Activated T-cell treated with anti-CD3 and anti-CD28 coated beads, Interleukin-2, amount 50 U/mL, for 48 hours (primary cell): ENCODE data around the gene PGM5.
"Not testable (repeated sequence)": the region's sequence is repeated elsewhere in the genome, so short reads cannot be mapped to it uniquely, and the experiment has no call there.

ENCODE experiments used
- DNase-seq, 2 experiments: peaks; one replicate each; pipeline ENCODE4 v3.0.0-alpha.2; 2020

Gene PGM5

DNA sequence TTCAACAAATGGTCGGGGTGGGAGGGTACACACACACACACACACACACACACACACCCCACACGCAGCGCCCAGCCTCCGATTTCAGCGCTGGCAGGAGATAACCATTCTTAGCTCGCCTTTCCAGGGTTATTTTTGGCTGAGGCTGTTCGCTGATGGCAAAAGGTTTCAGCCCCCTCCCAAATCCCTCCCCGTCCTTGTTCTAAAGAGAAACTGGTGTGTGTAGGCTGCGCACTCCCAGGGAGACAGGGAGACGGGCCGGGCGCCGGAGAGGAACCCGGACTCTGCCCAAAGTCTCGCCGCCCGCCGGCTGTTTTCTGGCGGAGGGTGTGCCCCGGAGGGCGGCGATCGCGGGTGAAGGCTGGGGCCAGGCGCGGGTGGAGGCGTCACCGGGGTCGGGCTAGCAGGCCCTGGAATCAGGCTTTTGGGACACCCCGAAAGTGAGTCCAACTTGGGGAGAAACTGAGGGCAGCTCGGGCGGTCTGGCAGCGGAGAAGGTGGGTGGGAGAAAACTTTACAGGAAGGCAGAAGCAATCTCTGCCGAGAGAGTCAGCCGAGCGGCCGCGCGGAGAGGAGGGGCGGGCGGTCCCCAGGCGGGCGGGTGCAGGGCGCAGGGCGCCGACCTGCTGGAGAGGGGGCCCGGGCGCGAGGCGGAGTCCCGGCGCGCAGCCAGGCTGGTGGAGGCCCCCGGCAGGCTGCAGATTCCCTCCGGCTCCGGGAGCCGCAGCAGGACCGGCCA, at the start of gene PGM5:
Gene PGM5 (plus strand): TSS at position 232 of the 739 bp plus-strand sequence. CDS start 517 bp downstream, outside the sequence.
- DNase-seq = peak; percentile 24 to 32

GRCh38 chr9:68307127-68307526, 49.3 kb upstream of the PGM5 start:
- DNase-seq = not testable (repeated sequence)

- peak in 1 of 2 experiments; percentile 20 for DNase-seq
Observed at GRCh38 chr9:68307654-68308053, 48.8 kb upstream of the PGM5 start.

GRCh38 chr9:68311208-68311607, 45.2 kb upstream of the PGM5 start:
- DNase-seq = not testable (repeated sequence)

- DNase-seq = not testable (repeated sequence)
Observed at GRCh38 chr9:68318209-68318608, 38.2 kb upstream of the PGM5 start.

- not testable (repeated sequence) for DNase-seq
Observed at GRCh38 chr9:68323749-68324148, 32.7 kb upstream of the PGM5 start.

DNA sequence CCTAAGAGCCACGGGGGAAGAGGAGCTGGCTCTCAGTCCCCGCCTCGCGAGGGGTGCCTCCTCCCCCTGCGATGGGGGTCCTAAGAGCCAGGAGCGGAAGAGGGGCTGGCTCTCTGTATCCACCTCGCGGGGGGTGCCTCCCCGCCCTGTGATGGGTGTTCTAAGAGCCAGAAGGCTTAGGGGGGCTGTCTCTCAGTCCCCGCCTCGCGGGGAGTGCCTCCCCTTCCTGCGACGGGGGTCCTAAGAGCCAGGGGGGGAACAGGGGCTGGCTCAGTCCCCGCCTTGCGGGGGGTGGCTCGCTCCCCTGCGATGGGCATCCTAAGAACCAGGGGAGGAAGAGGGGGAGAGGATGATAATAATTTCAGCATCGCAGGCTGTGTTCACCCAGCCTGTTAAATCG, 31.9 kb upstream of the PGM5 start:
- not testable (repeated sequence) for DNase-seq

- DNase-seq = not testable (repeated sequence)
Observed at GRCh38 chr9:68329106-68329505, 27.3 kb upstream of the PGM5 start.

- not testable (repeated sequence) for DNase-seq
Observed at GRCh38 chr9:68330531-68331173, 25.8 kb upstream of the PGM5 start.

DNA sequence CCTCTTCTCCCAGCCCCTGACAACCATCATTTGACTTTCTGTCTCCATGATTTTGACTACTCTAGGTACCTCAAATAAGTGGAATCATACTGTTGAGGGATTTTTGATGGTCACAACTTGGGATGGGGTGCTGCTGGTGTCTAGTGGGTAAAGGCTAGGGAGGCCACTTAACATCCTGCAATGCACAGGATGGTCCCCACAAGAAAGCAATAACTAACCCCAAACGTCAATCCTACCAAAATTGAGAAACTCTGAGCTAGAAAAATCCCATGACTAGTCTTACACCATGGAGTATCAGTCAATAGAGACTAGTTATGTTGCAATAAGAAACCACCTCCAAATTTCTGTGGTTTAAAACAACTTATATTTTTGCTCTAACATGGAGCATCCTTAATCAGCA, 24.3 kb upstream of the PGM5 start:
- not testable (repeated sequence) for DNase-seq

DNA sequence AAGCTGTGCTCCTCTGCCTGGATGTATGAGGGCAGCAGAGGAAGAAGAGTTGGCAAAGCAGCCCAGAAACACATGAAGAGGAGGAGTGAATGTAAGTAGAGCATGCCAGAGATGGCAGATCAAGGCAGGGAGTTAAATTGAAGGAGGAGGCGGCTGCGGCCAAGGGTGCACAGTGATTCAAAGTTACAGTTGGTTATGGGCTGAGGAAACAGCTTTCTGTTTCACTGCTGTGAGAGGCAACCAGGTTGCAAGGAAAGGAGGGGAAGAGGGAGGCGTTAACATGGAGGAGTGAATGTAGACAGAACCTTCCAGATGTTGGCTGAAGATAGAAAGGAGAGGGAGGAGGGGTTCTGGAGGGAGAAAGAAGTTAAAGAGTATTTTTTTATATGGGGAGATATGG, 20.5 kb upstream of the PGM5 start:
- not testable (repeated sequence) for DNase-seq

DNA sequence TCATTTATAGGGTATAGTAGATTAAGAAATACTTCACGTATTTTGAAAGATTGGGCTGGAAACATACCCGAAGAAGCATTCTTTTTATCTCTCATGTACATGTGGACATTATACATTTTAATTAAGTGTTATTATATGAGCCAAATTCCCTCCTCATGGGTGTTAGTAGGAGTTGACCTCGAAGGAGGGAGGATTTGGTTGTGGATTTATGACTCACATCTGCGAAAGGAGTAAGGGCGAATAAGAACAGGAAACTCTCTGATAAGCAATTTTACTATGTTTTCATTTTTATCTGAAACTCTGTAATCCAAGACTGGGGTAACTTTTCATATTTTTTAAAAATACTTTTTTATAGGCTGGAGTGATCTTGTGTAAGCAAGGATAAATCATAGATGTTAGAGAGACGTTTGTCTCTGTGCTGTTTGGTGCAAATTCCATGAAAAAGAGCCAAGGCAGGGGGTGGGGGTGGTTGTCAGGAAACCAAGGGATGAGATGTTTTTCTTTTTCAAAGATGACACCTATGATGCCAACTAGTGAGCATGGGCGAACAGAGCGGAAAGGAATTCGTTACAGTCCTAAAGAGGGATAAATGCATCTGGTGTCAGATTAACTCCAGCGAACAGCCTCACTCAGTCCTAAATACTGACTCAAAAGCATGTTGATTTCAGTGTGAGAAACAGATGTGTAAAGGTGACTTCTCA, 19.6 kb upstream of the PGM5 start:
- not testable (repeated sequence) for DNase-seq

GRCh38 chr9:68338000-68338399, 18.4 kb upstream of the PGM5 start:
- DNase-seq = not testable (repeated sequence)

DNA sequence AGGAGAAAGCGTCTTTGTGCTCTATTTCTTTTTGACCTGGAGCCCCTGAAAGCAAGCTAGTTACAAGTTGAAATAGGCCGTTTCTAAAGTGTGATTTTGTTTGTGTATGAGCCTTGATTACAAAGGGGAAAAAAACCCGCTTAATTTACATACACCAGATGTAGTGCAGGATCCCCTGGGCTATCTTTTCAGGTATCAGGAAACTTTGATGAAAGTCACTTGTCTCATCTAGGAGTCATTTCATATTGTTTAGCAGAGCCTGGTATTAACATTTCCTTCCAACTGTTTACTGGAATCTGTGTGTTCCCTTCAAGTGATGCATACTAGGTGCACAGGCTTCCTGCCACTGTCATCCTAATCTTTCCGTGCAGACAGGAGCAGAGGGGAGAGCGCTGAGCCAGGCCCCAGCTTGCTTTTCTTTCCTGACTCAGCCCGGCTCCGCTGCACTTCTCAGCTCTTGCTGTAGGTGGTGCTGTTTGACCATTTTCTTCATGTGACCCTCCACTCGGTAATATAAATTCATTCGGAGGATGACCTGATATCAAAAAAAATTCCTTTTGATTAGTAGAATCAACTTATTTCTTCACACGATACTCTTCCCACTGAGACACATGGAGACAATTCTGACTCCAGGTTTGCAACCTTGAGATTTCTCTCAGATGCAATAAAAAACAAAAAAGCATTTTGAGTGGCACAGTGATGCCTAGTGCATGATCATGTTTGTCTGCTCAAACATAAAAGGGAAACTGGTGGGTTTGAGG, 14.0 kb upstream of the PGM5 start:
- DNase-seq = not testable (repeated sequence)

DNA sequence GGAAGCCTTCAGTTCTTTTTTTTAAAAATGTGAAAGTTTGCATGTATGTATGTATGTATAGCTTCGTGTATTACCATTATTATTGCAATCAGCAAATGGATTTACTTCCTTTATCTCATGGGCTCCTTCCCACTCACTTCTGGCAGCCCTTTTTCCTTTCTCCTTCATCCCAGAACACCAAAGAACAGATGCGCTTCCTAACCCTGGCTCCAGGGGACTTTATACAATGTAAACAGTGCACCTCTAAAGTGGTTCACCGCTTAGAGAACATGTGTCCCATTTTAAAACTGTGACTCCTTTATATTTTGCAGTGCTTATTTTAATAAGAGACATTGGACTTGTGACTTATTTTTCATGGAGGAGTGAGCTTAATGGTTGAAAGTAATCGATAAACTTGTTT, 13.2 kb upstream of the PGM5 start:
- DNase-seq = not testable (repeated sequence)

GRCh38 chr9:68343992-68344391, 12.4 kb upstream of the PGM5 start:
- DNase-seq = not testable (repeated sequence)

GRCh38 chr9:68351689-68352088, 4.7 kb upstream of the PGM5 start:
- DNase-seq = not testable (repeated sequence)

- DNase-seq = not testable (repeated sequence)
Observed at GRCh38 chr9:68355993-68356379, 425 bp upstream of the PGM5 start.

DNA sequence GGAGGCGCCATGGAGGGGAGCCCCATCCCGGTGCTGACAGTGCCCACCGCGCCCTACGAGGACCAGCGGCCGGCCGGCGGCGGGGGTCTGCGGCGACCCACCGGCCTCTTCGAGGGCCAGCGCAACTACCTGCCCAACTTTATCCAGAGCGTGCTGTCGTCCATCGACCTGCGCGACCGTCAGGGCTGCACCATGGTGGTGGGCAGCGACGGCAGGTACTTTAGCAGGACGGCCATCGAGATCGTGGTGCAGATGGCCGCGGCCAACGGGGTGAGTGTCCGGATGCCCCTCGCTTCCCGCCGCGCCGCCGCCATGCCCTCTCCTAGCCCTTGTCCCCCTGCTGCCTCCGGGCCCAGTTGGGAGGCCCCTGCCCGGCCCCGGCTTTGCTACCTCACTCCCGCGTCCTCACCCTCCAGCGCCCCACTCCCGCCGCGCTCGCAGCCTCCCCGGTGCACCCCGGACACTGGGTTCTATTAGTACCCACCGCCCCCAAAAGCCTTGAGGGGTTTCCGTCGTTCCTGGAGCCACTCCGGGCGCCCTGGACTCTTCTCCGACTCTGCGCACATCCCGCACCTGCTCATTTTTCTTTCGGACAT, 806 bp downstream of the PGM5 start:
- DNase-seq = not testable (repeated sequence)

DNA sequence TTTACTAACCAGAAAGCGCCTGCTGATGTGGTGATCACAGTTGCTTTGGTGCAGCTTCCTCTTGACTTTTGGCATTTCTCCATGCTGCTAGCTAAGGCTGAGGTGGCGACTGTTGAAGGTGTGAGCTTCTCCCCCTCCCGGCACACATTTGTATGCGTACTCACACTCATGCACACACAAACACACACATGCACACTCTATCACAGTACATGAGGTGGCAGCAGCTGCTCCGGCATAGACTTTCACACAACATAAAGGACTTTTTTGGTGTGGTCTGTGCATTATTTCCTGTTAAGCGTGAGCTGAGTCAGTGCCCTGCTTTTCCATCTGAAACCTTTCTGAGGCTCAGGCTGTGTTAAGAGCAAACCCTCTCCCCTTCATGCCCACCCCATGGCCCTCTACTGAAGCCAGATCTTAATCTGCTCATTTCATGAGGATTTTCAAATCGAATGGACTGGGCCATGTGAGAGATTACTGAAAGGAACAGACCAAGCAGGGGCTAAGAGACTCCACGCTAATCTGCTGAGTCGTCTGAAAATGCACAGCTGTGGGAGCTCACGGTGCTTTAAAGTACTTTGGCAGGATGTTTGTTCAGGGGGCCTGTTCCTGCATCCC, 10.6 kb downstream of the PGM5 start:
- DNase-seq = peak in 1 of 2 experiments; percentile 18

DNA sequence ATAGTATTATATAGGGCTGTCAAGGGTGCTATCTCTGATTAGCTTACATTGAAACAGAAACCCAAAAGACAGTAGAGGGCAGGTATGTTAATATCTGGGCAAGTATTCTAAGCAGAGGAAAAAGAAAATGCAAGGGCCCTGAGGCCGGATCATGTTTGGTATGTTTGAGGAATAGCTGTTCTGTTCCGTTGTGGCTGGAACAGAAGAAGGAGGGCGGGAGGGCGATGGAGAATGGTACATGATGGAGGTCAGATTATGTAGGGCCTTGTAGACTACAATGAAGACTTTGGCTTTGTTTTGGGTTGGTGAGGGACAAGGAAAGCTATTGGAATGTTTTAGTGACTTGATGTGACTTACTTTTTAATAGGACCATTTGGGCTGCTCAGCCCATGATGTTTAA, 19.4 kb downstream of the PGM5 start:
- not testable (repeated sequence) for DNase-seq

- DNase-seq = not testable (repeated sequence)
Observed at GRCh38 chr9:68377723-68378122, 21.3 kb downstream of the PGM5 start.
